Measurements from ENCODE around the gene RNPS1.
A peak's percentile ranks its signal among the peaks of the same experiment; 100 is the strongest.

The RNPS1 gene

DNA sequence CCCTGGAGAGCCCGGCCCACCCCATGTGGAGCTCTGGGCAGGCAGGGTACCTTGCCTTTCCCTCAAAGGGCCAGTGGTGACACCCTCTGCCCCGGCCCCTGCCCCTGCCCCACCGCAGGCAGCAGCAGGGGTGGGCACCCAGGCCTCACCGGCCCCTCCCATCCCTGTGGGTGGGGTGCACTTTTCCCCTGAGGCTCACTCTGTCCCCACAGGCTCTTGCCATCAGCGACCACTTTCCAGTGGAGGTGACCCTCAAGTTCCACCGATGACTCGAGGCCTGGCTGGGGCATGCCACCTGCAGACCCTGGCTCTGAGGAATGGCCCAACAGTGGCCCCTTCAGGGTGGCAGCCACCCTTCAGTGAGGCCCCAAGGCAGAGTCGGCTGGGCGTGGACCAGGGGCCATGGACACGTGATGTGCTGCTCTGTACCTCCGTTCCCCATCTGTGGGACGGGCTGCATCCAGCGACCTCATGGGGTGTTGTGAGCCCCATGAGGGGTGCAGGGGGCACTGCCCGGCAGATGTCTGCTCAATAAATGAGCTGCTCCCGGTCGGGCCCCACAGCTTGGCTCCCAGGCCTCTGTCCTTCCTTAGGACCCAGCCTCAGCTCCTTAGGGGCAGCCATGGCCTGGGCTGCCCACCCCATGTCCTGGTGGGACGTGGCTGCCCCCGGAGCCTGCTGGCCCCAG, 29.6 kb downstream of the RNPS1 start:
- H3K4me1 Mint-ChIP-seq, result peaks cover 0 to 10% of the 10 kb centered on the region in 2 donors
- no peaks in the 10 kb centered on the region for H3K27me3 Mint-ChIP-seq
- no peak overlapping the region for H3K27ac Mint-ChIP-seq
- H3K36me3 Mint-ChIP-seq, result peaks cover 31% of the 10 kb centered on the region in 2 donors
- DNase-seq, result no peak
- ATAC-seq (replicated peaks), result no peak
- no peaks in the 10 kb centered on the region for H3K9me3 Mint-ChIP-seq
- H3K4me3 Mint-ChIP-seq, result no peak overlapping the region

DNA sequence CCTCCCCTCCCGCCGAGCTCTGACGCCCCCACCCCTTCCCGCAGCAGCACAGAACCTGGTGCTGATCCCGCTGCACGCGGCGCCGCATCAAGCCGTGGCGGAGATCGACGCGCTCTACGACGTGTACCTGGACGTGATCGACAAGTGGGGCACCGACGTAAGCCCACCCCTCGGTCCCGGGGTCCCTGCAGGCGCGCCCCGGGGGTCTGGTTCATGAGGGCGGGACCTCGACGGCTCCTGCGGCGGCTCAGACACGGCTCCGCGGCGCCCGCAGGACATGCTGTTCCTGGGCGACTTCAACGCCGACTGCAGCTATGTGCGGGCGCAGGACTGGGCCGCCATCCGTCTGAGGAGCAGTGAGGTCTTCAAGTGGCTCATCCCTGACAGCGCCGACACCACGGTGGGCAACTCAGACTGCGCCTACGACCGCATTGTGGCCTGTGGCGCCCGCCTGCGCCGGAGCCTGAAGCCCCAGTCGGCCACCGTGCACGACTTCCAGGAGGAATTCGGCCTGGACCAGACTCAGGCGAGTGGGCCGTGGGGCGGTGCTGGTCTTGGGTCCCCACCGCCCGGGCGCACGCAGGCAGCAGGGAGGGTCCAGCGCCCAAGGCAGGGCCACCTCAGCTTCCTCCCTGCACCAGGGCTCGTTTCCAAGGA, 30.3 kb downstream of the RNPS1 start:
- no peak for ATAC-seq (replicated peaks)
- no peaks in the 10 kb centered on the region for H3K9me3 Mint-ChIP-seq
- peaks cover 27 to 31% of the 10 kb centered on the region in 2 donors for H3K36me3 Mint-ChIP-seq
- no peaks in the 10 kb centered on the region for H3K27me3 Mint-ChIP-seq
- DNase-seq, result no peak
- H3K4me3 Mint-ChIP-seq, result no peak overlapping the region
- no peak overlapping the region for H3K27ac Mint-ChIP-seq
- peaks cover 0 to 10% of the 10 kb centered on the region in 2 donors for H3K4me1 Mint-ChIP-seq

DNA sequence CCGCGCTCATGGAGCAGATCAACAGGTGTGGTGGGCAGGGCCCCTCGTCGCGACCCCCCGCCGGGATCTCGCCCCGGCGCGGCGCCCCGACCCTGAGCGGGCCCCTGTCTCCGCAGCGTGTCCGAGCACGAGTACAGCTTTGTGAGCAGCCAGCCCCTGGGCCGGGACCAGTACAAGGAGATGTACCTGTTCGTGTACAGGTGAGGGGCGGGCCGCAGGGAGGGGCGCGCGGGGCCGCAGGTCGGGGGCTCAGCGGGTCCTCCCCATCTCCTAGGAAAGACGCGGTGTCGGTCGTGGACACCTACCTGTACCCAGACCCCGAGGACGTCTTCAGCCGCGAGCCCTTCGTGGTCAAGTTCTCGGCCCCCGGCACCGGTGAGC, 30.8 kb downstream of the RNPS1 start:
- Mint-ChIP-seq H3K9me3 (no peaks in the 10 kb centered on the region), H3K36me3 (peaks cover 23 to 28% of the 10 kb centered on the region in 2 donors), H3K4me1 (peaks cover 0 to 10% of the 10 kb centered on the region in 2 donors), H3K27me3 (no peaks in the 10 kb centered on the region), H3K27ac (no peak overlapping the region), H3K4me3 (no peak overlapping the region)
- DNase-seq (no peak), ATAC-seq (replicated peaks) (no peak)

DNA sequence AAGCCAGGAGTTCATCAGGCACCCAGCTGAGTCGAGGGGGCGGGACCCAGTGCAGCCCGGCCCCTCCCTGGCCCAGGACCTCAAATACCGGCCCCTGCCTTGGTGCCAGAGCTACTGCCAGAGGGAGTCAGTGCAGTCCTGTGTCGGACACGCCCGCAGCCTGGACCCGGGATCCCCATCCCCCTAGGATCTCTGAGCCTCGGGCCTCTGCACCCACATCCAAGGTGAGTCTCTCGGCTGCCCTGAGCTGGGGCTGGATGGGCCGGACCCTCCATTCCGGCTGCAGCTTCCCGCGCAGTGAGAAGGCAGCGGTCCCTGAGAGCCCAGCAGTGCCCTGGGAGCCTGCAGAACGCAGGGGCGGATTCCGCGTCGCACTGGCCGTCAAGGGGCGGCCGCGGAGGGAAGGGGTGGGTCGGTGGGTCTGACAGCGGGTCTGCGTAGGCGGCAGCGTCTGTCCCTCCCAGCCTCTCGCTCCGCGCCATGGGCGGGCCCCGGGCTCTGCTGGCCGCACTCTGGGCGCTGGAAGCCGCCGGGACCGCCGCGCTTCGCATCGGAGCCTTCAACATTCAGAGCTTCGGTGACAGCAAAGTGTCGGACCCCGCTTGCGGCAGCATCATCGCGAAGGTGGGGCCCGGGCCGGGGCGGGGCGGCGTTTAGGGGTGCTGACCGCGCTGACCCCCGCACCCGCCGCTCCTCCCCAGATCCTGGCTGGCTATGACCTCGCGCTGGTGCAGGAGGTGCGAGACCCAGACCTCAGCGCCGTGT, 31.4 kb downstream of the RNPS1 start, which contains the start of gene DNASE1L2:
TSS of gene DNASE1L2 (plus strand) at position 108 of the 765 bp plus-strand sequence. CDS start at position 481, 373 bp downstream.
- Mint-ChIP-seq H3K27ac (no peak within 1 kb of the TSS), H3K27me3 (no peaks in the 10 kb centered on the region), H3K9me3 (no peaks in the 10 kb centered on the region), H3K4me1 (peaks cover 0 to 10% of the 10 kb centered on the region in 2 donors), H3K4me3 (no peak within 1 kb of the TSS), H3K36me3 (peaks cover 25 to 31% of the 10 kb centered on the region in 2 donors)
- DNase-seq, result no peak
- ATAC-seq (replicated peaks), result peak; percentile 15 to 38

DNA sequence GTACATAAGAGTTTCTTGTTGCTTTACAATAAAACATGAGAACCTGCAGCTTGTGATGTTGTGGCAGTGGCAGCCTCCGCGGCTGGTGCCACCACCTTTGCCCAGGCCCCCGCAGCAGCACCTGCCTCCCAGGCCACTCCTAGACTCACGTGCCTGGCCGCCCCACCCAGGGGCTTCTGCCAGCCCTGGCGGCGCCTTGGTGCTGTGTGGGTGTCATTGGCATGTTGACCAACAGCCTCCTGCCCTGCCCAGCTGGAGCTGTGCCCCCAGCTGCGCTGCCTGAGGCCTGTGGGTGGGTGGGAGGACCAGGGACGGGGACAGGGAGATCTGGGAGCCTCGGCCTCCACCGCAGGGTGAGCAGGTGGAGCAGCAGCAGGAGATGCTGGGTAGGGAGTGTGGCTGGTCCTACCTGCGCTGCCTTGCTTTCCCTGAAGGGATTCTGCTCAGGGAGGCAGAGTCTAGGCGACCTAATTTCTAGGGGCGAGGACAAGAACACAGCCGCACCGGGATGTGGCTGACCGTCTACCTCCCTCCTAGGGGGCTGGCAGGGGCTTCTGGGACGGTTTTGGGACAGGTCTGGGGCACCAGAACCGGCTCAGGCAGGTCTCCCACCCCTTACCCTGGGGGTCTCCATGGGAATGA, 32.1 kb downstream of the RNPS1 start:
- H3K9me3 Mint-ChIP-seq, result no peaks in the 10 kb centered on the region
- H3K36me3 Mint-ChIP-seq, result peaks cover 25 to 31% of the 10 kb centered on the region in 2 donors
- peaks cover 0 to 10% of the 10 kb centered on the region in 2 donors for H3K4me1 Mint-ChIP-seq
- ATAC-seq (replicated peaks) (peak; percentile 12 to 13), DNase-seq (no peak)
- no peak overlapping the region for H3K27ac Mint-ChIP-seq
- H3K4me3 Mint-ChIP-seq, result no peak overlapping the region
- no peaks in the 10 kb centered on the region for H3K27me3 Mint-ChIP-seq

DNA sequence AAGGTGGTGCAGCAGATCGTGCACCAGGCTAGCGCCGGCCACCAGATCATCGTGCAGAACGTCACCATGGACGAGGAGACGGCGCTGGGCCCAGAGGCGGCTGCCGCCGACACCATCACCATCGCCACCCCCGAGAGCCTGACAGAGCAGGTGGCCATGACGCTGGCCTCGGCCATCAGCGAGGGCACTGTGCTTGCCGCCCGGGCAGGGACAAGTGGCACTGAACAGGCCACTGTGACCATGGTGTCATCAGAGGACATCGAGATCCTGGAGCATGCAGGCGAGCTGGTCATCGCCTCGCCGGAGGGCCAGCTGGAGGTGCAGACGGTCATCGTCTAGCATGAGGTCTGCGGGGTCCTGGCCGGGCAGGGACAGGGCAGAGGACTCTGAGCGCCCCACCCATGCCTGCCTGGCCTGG, 32.7 kb downstream of the RNPS1 start:
- H3K4me3 Mint-ChIP-seq, result no peak overlapping the region
- H3K9me3 Mint-ChIP-seq, result no peaks in the 10 kb centered on the region
- H3K27ac Mint-ChIP-seq, result no peak overlapping the region
- DNase-seq, result no peak
- H3K27me3 Mint-ChIP-seq, result no peaks in the 10 kb centered on the region
- H3K36me3 Mint-ChIP-seq, result peaks cover 27 to 34% of the 10 kb centered on the region in 2 donors
- ATAC-seq (replicated peaks), result no peak
- peaks cover 0 to 10% of the 10 kb centered on the region in 2 donors for H3K4me1 Mint-ChIP-seq

DNA sequence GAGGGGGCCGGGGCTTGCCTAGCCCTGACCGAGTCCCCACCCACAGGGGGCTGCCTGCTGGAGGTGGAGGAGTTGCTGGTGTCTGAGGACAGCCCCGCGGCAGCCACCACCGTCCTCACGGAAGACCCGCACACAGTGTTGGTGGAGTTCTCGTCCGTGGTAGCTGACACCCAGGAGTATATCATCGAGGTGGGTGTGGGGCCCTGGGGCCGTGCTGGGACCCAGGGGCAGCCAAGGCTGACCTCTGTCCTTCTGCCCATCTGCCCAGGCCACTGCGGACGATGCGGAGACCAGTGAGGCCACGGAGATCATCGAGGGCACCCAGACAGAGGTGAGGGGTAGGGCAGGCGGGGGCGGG, 33.1 kb downstream of the RNPS1 start:
- no peaks in the 10 kb centered on the region for H3K27me3 Mint-ChIP-seq

DNA sequence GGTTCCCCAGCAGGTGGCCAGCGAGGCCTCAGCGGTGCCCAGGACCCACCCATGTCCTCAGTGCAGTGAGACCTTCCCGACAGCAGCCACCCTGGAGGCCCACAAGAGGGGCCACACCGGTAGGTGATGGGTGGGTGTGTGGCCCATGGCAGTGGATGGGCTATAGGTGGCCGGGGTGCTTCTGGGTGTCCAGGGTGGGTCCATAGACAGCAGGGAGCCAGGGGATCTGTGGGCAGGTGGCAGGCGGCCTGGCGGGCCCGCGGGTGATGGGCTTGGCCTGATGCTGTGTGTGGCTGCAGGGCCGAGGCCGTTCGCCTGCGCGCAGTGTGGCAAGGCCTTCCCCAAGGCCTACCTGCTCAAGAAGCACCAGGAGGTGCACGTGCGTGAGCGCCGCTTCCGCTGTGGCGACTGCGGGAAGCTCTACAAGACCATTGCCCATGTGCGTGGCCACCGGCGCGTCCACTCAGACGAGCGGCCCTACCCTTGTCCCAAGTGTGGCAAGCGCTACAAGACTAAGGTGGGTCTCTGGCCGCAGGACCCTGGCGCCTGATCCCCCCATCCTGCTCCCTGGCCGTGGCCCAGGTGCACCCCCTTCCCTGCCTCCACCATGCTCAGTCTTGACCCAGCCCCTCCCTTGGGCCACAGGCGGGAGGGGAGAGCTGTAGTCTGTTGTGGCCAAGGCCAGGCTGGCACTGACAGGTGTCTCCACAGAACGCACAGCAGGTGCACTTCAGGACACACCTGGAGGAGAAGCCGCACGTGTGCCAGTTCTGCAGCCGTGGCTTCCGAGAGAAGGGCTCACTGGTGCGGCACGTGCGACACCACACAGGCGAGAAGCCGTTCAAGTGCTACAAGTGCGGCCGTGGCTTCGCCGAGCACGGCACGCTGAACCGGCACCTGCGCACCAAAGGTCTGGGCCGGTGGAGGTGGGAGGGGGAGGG, 33.8 kb downstream of the RNPS1 start:
- H3K27me3 Mint-ChIP-seq, result no peaks in the 10 kb centered on the region
- ATAC-seq (replicated peaks), result no peak
- peak overlapping the region; percentile 87 for H3K27ac Mint-ChIP-seq
- H3K4me1 Mint-ChIP-seq, result peaks cover 0 to 10% of the 10 kb centered on the region in 2 donors
- no peak for DNase-seq
- H3K36me3 Mint-ChIP-seq, result peaks cover 32 to 41% of the 10 kb centered on the region in 2 donors
- peak overlapping the region in 1 of 2 donors; percentile 21 for H3K4me3 Mint-ChIP-seq
- H3K9me3 Mint-ChIP-seq, result no peaks in the 10 kb centered on the region

More for the DNA sequence above, 33.1 kb downstream of the RNPS1 start:
- DNase-seq (no peak), ATAC-seq (replicated peaks) (no peak)
- Mint-ChIP-seq H3K4me1 (peaks cover 0 to 10% of the 10 kb centered on the region in 2 donors), H3K36me3 (peaks cover 30 to 38% of the 10 kb centered on the region in 2 donors), H3K27ac (no peak overlapping the region), H3K4me3 (no peak overlapping the region), H3K9me3 (no peaks in the 10 kb centered on the region)

DNA sequence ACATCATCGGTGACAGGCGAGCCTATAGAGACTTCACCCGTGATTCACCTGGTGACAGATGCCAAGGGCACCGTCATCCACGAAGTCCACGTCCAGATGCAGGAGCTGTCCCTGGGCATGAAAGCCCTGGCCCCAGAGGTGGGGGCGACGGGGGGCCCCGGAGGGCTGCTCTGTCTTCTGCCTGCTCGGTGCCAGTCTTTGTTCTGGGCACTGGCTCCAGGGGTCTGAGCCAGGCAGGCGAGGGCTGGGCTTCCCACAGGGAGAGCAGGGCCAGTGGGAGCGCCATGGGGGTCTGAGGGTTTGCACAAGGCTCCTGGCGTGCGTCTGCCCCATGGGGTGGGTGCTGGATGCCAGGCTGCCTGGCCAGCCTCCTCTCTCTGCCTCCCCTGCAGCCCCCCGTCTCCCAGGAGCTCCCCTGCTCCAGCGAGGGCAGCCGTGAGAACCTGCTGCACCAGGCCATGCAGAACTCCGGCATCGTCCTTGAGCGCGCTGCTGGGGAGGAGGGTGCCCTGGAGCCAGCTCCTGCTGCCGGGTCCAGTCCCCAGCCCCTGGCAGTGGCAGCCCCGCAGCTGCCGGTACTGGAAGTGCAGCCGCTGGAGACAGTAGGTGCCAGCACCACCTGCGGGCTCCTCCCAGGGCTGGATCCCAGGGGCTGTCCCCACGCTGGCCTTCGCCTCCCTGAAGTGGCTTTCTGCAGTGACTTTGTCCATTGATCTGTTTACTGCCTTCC, 34.7 kb downstream of the RNPS1 start:
- DNase-seq (no peak), ATAC-seq (replicated peaks) (no peak)
- Mint-ChIP-seq H3K9me3 (no peaks in the 10 kb centered on the region), H3K4me3 (no peak overlapping the region), H3K4me1 (peaks cover 0 to 10% of the 10 kb centered on the region in 2 donors), H3K27me3 (no peaks in the 10 kb centered on the region), H3K27ac (no peak overlapping the region), H3K36me3 (peaks cover 34 to 45% of the 10 kb centered on the region in 2 donors)

DNA sequence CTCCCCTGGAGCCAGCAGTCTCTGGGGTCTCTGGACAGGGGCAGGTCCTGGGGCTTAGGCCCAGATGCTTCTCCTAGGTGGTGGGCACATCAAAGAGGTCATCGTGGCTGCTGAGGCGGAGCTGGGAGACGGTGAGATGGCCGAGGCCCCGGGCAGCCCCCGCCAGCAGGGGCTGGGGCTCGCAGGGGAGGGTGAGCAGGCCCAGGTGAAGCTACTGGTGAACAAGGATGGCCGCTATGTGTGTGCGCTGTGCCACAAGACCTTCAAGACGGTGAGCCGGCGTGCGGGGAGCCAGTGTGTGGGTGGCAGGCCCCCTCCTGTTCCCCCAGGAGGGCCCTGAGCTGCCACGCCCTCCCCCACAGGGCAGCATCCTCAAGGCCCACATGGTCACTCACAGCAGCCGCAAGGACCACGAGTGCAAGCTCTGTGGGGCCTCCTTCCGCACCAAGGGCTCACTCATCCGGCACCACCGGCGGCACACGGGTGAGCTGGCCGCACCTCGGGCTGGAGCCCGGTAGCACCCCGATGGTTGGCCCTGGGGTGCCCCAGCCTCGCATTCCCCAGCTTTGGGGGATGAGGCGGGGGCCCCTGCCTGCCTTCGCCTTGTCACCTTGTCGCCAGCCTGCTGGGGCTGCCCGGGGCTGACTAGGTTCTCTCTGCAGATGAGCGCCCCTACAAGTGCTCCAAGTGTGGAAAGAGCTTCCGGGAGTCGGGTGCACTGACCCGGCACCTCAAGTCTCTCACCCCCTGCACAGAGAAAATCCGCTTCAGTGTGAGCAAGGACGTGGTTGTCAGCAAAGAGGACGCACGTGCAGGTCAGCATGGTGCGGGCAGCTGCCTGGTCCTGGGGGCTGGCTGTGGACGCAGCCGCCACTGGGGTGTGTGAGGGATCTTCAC, 35.6 kb downstream of the RNPS1 start:
- Mint-ChIP-seq H3K9me3 (no peaks in the 10 kb centered on the region), H3K4me3 (no peak overlapping the region), H3K4me1 (peaks cover 0 to 10% of the 10 kb centered on the region in 2 donors), H3K27ac (no peak overlapping the region), H3K36me3 (peaks cover 34 to 45% of the 10 kb centered on the region in 2 donors), H3K27me3 (no peaks in the 10 kb centered on the region)
- ATAC-seq (replicated peaks), result no peak
- no peak for DNase-seq

DNA sequence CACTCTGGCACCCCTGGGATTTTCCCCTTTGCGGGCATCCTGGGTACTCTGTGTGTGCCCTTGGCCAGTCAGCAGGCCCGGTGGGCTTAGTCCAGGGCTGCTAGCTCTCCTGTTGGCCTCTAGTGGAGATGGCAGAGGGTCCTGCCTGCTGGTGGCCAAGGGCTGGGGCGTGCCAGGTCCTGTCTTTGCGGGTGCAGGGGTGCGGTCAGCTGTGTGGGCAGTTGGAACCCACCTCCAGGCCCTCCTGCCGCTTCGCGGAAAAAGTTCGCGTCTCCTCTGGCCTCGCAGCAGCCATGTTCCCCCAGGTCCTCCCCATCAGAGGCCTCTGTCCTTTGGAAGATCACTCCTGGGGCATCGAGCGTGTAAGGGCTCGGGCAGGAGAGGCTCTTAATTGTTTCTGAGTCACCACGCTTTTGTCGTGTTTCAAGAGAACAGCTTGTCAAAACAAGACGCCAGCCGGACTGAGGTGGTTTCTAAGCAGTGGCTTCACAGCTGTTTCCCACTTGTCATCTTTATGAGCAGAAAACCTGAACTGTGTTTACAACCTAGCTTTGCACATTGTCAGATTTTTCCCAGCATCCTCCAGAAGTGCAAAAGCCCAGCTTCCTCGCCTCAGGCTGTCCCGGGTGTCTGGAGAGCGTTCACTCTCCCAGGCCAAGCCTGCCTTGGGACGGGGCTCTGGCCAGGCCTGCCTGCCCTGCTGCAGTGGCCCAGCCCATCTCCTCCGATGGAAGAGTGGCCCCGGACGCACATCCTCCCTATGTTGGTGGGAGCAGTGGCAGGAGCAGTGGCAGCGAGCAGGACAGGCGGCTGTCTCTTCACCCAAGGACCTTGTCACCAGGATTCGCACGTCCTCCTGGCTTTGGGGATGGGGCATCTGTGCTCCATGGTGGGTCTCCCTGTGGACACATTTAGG, 36.7 kb downstream of the RNPS1 start:
- H3K27ac Mint-ChIP-seq, result no peak overlapping the region
- DNase-seq, result no peak

More for the DNA sequence above, 36.7 kb downstream of the RNPS1 start:
- Mint-ChIP-seq H3K27me3 (no peaks in the 10 kb centered on the region), H3K4me3 (no peak overlapping the region), H3K4me1 (peaks cover 3 to 15% of the 10 kb centered on the region in 2 donors), H3K36me3 (peaks cover 36 to 45% of the 10 kb centered on the region in 2 donors), H3K9me3 (no peaks in the 10 kb centered on the region)
- ATAC-seq (replicated peaks), result no peak
